ENCODE results near the gene GALNT7.

GALNT7 gene

DNA sequence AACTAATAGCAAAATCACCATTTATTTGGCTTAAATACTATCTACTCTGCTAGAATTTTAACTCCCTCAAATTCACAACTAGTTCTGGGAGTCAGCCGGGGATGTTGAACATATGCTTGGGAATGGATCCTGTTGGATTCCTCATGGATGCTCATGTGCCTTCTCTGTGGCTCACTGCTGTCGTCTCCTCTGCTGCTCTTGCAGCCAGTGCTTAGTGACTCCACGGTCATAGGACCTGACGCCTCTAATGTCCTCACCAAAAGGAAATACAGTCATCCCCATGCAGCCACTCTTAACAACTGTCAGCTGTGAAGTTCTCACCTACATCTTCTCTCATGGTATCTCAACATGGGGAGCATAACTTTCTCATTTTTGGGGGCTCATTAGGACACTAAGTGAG, 106.1 kb downstream of the GALNT7 start:
- no peak for DNase-seq (ENCODE audit: low read depth)
- no peak overlapping the region for H3K4me3 ChIP-seq (ENCODE audit: control insufficient read depth, low read depth, low read length)
- TF ChIP-seq CTCF (IDR thresholded peaks at IDR 0.05; ENCODE audit: control insufficient read depth, insufficient read depth, low read depth, low read length, missing control alignments) = no peak

DNA sequence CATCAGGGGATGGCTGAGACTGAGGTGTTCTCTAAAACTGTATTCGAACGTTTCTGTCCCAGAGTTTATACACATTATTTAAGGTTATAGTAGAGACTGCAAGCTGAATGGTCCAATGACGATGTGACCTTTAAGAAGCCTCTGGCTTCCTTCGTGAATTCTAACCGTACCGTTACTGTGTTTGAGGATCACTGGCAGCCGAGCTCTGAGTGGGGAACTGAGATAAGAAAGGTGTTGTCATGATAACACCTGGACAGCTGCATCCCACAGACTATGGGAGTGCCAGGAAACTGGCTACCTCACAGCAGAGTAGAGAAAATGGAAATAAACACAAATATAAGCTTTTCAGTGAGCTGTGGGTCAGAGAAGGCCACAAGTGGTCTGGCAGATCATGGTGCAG, 106.5 kb downstream of the GALNT7 start:
- TF ChIP-seq CTCF (IDR thresholded peaks at IDR 0.05; ENCODE audit: control insufficient read depth, insufficient read depth, low read depth, low read length, missing control alignments) = no peak
- H3K4me3 ChIP-seq (ENCODE audit: control insufficient read depth, low read depth, low read length) = no peak overlapping the region

DNA sequence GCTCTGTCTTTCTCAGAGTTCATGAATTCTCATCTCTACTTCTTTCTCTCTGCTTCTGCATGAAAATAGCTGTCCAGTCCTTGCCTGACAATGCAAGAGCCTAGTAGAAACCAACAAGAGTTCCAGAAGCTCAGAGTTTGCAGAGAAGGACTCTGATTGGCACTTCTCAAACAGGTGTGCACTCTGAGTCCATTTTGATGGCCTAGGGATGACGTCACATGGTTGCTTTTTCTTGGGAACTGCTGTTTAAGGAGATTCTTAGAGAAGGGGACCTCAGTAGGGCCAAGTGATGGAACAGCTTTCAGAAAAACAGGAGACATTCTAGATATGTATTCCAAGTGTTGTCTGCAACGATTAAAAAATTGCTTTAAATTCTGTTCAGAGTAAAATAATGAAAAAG, 108.7 kb downstream of the GALNT7 start:
- TF ChIP-seq CTCF (IDR thresholded peaks at IDR 0.05; ENCODE audit: control insufficient read depth, insufficient read depth, low read depth, low read length, missing control alignments) = no peak
- no peak overlapping the region for H3K4me3 ChIP-seq (ENCODE audit: control insufficient read depth, low read depth, low read length)
- DNase-seq (ENCODE audit: low read depth) = no peak

More for the DNA sequence above, 106.5 kb downstream of the GALNT7 start:
- DNase-seq (ENCODE audit: low read depth) = no peak

DNA sequence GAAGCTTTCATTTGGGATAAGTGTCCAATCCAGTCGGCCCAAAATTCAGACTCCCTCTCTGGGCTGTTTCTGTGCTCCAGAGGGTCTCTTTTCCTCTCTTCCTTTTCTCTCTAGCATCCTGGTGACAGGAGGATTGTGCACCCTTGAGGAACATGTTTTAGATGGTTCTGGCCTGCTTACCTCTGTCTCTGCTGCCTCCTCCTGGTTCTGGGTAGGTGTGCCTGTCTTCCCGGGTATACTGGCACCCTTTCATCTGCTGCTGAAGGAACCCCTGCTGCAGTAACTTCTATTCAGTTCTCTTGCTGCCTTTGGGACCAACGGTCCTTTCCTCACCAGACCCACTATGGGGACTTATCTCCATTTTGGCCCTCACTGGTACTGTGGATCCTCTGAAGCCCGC, 112.4 kb downstream of the GALNT7 start:
- TF ChIP-seq CTCF (IDR thresholded peaks at IDR 0.05; ENCODE audit: control insufficient read depth, insufficient read depth, low read depth, low read length, missing control alignments) = no peak
- H3K4me3 ChIP-seq (ENCODE audit: control insufficient read depth, low read depth, low read length) = no peak overlapping the region
- DNase-seq (ENCODE audit: low read depth) = no peak

- no peak overlapping the region for H3K4me3 ChIP-seq (ENCODE audit: control insufficient read depth, low read depth, low read length)
- DNase-seq (ENCODE audit: low read depth) = no peak
- TF ChIP-seq CTCF (IDR thresholded peaks at IDR 0.05; ENCODE audit: control insufficient read depth, insufficient read depth, low read depth, low read length, missing control alignments) = no peak
These were observed 113.0 kb downstream of the GALNT7 start for GRCh38 chr4:173281406-173282255.

DNA sequence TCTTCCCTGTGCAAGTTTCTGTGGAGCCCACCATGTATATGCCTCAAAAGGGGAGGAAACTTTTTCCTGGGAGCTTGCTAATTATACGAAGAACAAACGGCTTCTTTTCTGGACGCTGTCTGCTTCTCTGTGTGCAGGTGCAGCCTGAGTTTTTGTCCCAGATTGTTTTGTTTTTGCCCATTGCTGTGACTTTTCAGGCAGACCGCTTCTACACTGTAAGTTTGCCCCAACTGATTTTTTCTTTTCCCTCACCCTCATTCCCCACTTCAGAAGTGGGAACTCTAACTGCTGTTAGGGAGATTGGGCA, 113.6 kb downstream of the GALNT7 start:
- no peak for DNase-seq (ENCODE audit: low read depth)
- no peak overlapping the region for H3K4me3 ChIP-seq (ENCODE audit: control insufficient read depth, low read depth, low read length)
- no peak for TF ChIP-seq CTCF (IDR thresholded peaks at IDR 0.05; ENCODE audit: control insufficient read depth, insufficient read depth, low read depth, low read length, missing control alignments)
